Skeletal muscle tissue (tissue), 4 donors: ENCODE results near the gene CDADC1. TPM values are rescaled to one million over a fixed set of nuclear protein-coding genes. Genes with fewer than 3 reads are reported as not detected.

Experiments
- H3K27ac ChIP-seq: one replicate; pipeline ENCODE4 v1.7.0; 2013; ENCODE audit warnings: mild to moderate bottlenecking, low read depth, low read length, inconsistent platforms
- H3K27me3 ChIP-seq, 3 donors: one replicate each; pipeline ENCODE4 v1.7.0; 2013; ENCODE audit warnings: low read length in 3 of 3; ENCODE audit not compliant: control insufficient read depth in 3 of 3, insufficient read depth in 3 of 3
- H3K36me3 ChIP-seq, 3 donors: one replicate each; pipeline ENCODE4 v1.7.0; 2013; ENCODE audit warnings: low read length in 3 of 3; ENCODE audit not compliant: control insufficient read depth in 3 of 3, insufficient read depth in 3 of 3
- H3K4me1 ChIP-seq, 3 donors: one replicate each; pipeline ENCODE4 v1.7.0; 2013; ENCODE audit warnings: low read length in 3 of 3, mild to moderate bottlenecking in 3 of 3; ENCODE audit not compliant: control insufficient read depth in 3 of 3, insufficient read depth in 3 of 3
- H3K4me3 ChIP-seq, 3 donors: one replicate each; pipeline ENCODE4 v1.7.0; 2013; ENCODE audit warnings: low read length in 3 of 3
- H3K9ac ChIP-seq, 3 donors: one replicate each; pipeline ENCODE4 v1.7.0; 2013; ENCODE audit warnings: low read length in 3 of 3, mild to moderate bottlenecking in 3 of 3, moderate library complexity in 2 of 3, low read depth in 1 of 3
- H3K9me3 ChIP-seq, 3 donors: one replicate each; pipeline ENCODE4 v1.7.0; 2013; ENCODE audit warnings: low read length in 3 of 3; ENCODE audit not compliant: control insufficient read depth in 3 of 3
- total RNA-seq: library from RNA; depleted of rRNA; stranded (reverse); fragments of >200 nt; gene quantifications from one replicate; pipeline ENCODE4 v1.2.3, GENCODE V29; 2014
- donor health status: Osteomylitis.

CDADC1 gene
- total RNA-seq, 1 donor from 2014 or later: 5.7 TPM

DNA sequence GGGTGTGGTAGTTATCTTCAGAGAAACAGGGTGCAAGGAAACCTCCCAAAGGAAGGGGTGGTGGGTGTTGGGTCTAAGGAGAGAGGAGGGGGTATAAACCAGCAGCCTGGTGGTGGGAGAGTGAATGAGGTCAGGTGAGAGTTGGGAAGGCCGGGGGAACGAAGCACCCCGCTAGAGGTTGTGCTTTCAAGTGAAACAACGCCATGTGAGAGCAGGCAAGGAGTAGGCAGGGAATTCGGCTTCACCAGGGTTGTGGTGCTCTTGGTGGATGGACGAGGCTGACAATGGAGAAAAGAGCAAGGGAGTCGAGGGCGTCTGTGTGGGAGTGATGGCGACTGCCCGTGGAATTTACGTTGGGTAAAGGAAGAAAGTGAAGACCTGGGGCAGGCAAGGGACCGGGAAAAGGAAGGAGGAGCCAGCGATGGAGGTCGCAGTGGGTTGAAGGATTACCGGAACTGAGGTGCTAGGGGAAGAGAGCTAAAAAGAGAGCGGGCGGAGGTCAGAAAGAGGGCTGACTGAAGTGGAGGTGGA, 29.7 kb upstream of the CDADC1 start:
- no peak overlapping the region for H3K27ac ChIP-seq
- H3K4me1 ChIP-seq: peaks cover 4 to 8% (median 7%) of the 10 kb centered on the region in 3 donors
- no peaks in the 10 kb centered on the region for H3K36me3 ChIP-seq
- H3K9me3 ChIP-seq: no peaks in the 10 kb centered on the region
- H3K27me3 ChIP-seq: peaks cover 43 to 57% (median 50%) of the 10 kb centered on the region in 3 donors
- H3K9ac ChIP-seq: no peak overlapping the region
- H3K4me3 ChIP-seq: no peak overlapping the region

- Histone ChIP-seq H3K4me1 (peaks cover 4 to 8% (median 7%) of the 10 kb centered on the region in 3 donors), H3K9me3 (no peaks in the 10 kb centered on the region), H3K4me3 (no peak overlapping the region), H3K9ac (no peak overlapping the region), H3K27ac (no peak overlapping the region), H3K27me3 (peaks cover 43 to 57% (median 51%) of the 10 kb centered on the region in 3 donors), H3K36me3 (no peaks in the 10 kb centered on the region)
These were observed 29.2 kb upstream of the CDADC1 start for GRCh38 chr13:49218493-49219051.

GRCh38 chr13:49219647-49220035, 28.1 kb upstream of the CDADC1 start:
- Histone ChIP-seq H3K9ac (no peak overlapping the region), H3K36me3 (no peaks in the 10 kb centered on the region), H3K4me1 (peaks cover 4 to 8% (median 7%) of the 10 kb centered on the region in 3 donors), H3K27me3 (peaks cover 43 to 57% (median 52%) of the 10 kb centered on the region in 3 donors), H3K4me3 (peak overlapping the region; percentile 30 to 70 (median 52)), H3K27ac (no peak overlapping the region), H3K9me3 (no peaks in the 10 kb centered on the region)

- peak within 1 kb of the TSS; percentile 30 to 70 (median 52) for H3K4me3 ChIP-seq
- H3K4me1 ChIP-seq: peaks cover 4 to 8% (median 7%) of the 10 kb centered on the region in 3 donors
- H3K27me3 ChIP-seq: peaks cover 43 to 57% (median 52%) of the 10 kb centered on the region in 3 donors
- no peaks in the 10 kb centered on the region for H3K36me3 ChIP-seq
- H3K9ac ChIP-seq: no peak within 1 kb of the TSS
- no peak within 1 kb of the TSS for H3K27ac ChIP-seq
- no peaks in the 10 kb centered on the region for H3K9me3 ChIP-seq
These were observed 27.5 kb upstream of the CDADC1 start, which contains the start of gene MLNR for GRCh38 chr13:49220036-49220855. MLNR (plus strand) TSS chr13:49220338; CDS start chr13:49220338, 0 bp downstream.

DNA sequence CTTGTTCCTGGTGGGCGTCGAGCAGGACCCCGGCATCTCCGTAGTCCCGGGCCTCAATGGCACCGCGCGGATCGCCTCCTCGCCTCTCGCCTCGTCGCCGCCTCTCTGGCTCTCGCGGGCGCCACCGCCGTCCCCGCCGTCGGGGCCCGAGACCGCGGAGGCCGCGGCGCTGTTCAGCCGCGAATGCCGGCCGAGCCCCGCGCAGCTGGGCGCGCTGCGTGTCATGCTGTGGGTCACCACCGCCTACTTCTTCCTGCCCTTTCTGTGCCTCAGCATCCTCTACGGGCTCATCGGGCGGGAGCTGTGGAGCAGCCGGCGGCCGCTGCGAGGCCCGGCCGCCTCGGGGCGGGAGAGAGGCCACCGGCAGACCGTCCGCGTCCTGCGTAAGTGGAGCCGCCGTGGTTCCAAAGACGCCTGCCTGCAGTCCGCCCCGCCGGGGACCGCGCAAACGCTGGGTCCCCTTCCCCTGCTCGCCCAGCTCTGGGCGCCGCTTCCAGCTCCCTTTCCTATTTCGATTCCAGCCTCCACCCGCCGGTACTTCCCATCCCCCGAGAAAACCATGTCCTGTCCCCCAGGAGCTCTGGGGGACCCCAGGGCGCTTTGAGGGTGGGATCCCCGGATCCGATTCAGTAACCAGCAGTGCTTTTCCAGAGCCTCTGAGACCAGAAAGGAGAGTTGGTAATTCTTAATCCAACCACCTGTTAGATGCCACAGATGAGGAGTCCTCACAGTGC, 26.7 kb upstream of the CDADC1 start:
- H3K27ac ChIP-seq: no peak overlapping the region
- H3K27me3 ChIP-seq: peaks cover 43 to 57% (median 52%) of the 10 kb centered on the region in 3 donors
- peaks cover 4 to 8% (median 7%) of the 10 kb centered on the region in 3 donors for H3K4me1 ChIP-seq
- H3K9me3 ChIP-seq: no peaks in the 10 kb centered on the region
- no peaks in the 10 kb centered on the region for H3K36me3 ChIP-seq
- no peak overlapping the region for H3K9ac ChIP-seq
- H3K4me3 ChIP-seq: peak overlapping the region in 2 of 3 donors; percentile 52 to 70

- peaks cover 43 to 57% (median 52%) of the 10 kb centered on the region in 3 donors for H3K27me3 ChIP-seq
- no peaks in the 10 kb centered on the region for H3K36me3 ChIP-seq
- H3K9me3 ChIP-seq: no peaks in the 10 kb centered on the region
- H3K4me1 ChIP-seq: peaks cover 4 to 8% (median 7%) of the 10 kb centered on the region in 3 donors
- H3K27ac ChIP-seq: no peak overlapping the region
- no peak overlapping the region for H3K9ac ChIP-seq
- no peak overlapping the region for H3K4me3 ChIP-seq
These were observed 26.1 kb upstream of the CDADC1 start for GRCh38 chr13:49221590-49221965.

- peaks cover 2 to 4% (median 3%) of the 10 kb centered on the region in 3 donors for H3K4me1 ChIP-seq
- no peak overlapping the region for H3K27ac ChIP-seq
These were observed 22.3 kb upstream of the CDADC1 start for GRCh38 chr13:49225223-49226042.

GRCh38 chr13:49226613-49227012, 21.1 kb upstream of the CDADC1 start:
- H3K36me3 ChIP-seq: no peaks in the 10 kb centered on the region
- no peak overlapping the region for H3K27ac ChIP-seq
- H3K4me1 ChIP-seq: no peaks in the 10 kb centered on the region
- H3K27me3 ChIP-seq: peaks cover 4 to 11% (median 11%) of the 10 kb centered on the region in 3 donors
- H3K9ac ChIP-seq: no peak overlapping the region
- H3K9me3 ChIP-seq: no peaks in the 10 kb centered on the region
- H3K4me3 ChIP-seq: no peak overlapping the region

More at GRCh38 chr13:49225223-49226042, 22.3 kb upstream of the CDADC1 start:
- H3K27me3 ChIP-seq: peaks cover 16 to 23% (median 23%) of the 10 kb centered on the region in 3 donors
- H3K36me3 ChIP-seq: no peaks in the 10 kb centered on the region
- H3K9ac ChIP-seq: no peak overlapping the region
- H3K9me3 ChIP-seq: no peaks in the 10 kb centered on the region
- no peak overlapping the region for H3K4me3 ChIP-seq

DNA sequence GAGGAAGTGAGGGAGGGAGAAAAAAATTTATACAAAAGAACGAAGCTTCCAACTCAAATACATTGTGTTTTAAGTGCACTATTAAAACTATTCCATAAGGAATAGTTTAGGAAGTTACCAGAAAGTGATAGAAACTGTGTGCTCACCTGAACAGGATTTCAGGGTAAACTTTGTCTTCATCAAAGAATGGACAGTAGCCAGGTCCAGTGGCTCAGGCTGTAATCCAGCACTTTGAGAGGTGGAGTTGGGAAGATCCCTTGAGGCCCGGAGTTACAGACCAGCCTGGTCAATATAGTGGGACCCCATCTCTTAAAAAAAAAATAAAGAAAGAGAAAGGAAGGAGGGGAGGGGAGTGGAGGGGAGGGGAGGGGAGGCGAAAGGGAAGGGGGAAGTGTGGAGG, 13.0 kb upstream of the CDADC1 start:
- H3K27ac ChIP-seq: no peak overlapping the region
- H3K9me3 ChIP-seq: no peaks in the 10 kb centered on the region
- no peaks in the 10 kb centered on the region for H3K36me3 ChIP-seq
- H3K9ac ChIP-seq: no peak overlapping the region
- no peaks in the 10 kb centered on the region for H3K4me1 ChIP-seq
- no peak overlapping the region for H3K4me3 ChIP-seq
- no peaks in the 10 kb centered on the region for H3K27me3 ChIP-seq
